Esophagus squamous epithelium (tissue), 5 donors: Measurements from ENCODE around the gene ANKRD13C. TPM values are rescaled to one million over a fixed set of nuclear protein-coding genes. Genes with fewer than 3 reads are reported as not detected.
A peak's percentile ranks its signal among the peaks of the same experiment; 100 is the strongest.

Experiments used
- DNase-seq: peaks from one replicate; lab custom pipeline; 2025; lab: John Stamatoyannopoulos, UW
- H3K27ac ChIP-seq, 4 donors: fragments of 200-600 bp; sonication (generic); one replicate each; pipeline ENCODE4 v1.5.1; 2016 to 2019; ENCODE audit warnings: mild to moderate bottlenecking in 1 of 4
- H3K27me3 ChIP-seq, 4 donors: fragments of 200-600 bp; sonication (generic); 1 replicate in 3 of 4; 2 replicates in 1 of 4; pipeline versions ENCODE4 v1.5.1 to v1.6.0; 2017 to 2021; ENCODE audit warnings: antibody characterized with exemption in 1 of 4
- H3K36me3 ChIP-seq, 3 donors: fragments of 200-600 bp; sonication (generic); one replicate each; pipeline ENCODE4 v1.5.1; 2016 to 2019
- H3K4me1 ChIP-seq, 3 donors: fragments of 200-600 bp; sonication (generic); one replicate each; pipeline ENCODE4 v1.5.1; 2017 to 2019
- H3K4me3 ChIP-seq, 4 donors: fragments of 200-600 bp; sonication (generic); 1 replicate in 3 of 4; 2 replicates in 1 of 4; pipeline ENCODE4 v1.5.1; 2016 to 2019; ENCODE audit warnings: mild to moderate bottlenecking in 2 of 4, moderate library complexity in 1 of 4
- H3K9me3 ChIP-seq, 3 donors: fragments of 200-600 bp; sonication (generic); one replicate each; pipeline ENCODE4 v1.5.1; 2016 to 2019
- POLR2A ChIP-seq, 4 donors: fragments of 450-650 bp; IDR thresholded peaks; one replicate each; pipeline ENCODE4 v1.6.1; 2017; ENCODE audit warnings: antibody characterized with exemption in 4 of 4, mild to moderate bottlenecking in 4 of 4, moderate library complexity in 3 of 4
- WGBS, 2 donors: methylation state at CpG; one replicate each; pipeline ENCODE4 v1.1.5; 2018; 5-methylcytosine and 5-hydroxymethylcytosine counted together
- intact Hi-C: fragments of 100-400 bp; cut with DNase I; formaldehyde crosslinking; loops from one replicate; pipeline ENCODE4 v1.15.0; 2022
- total RNA-seq, 4 donors: library from RNA; depleted of rRNA; stranded (reverse); fragments of >200 nt; gene quantifications; one replicate each; pipeline ENCODE4 v1.1.0, GENCODE V29; 2016
- TF ChIP-seq, protein P1 (sequence below), 6 experiments: fragments of 450-650 bp in 4 of 6; fragments of 200-600 bp in 2 of 6; sonication (generic) in 2 of 6; IDR thresholded peaks; one replicate each; pipeline ENCODE4 v1.5.1; 2016 to 2019; ENCODE audit warnings: antibody characterized with exemption in 6 of 6, mild to moderate bottlenecking in 4 of 6, moderate library complexity in 4 of 6
- donor health status: DM: yes; HTN: yes; CAD: no.

ANKRD13C gene
- total RNA-seq, 4 donors from 2014 or later, result 17.2 to 23.3 (median 17.4) TPM

GRCh38 chr1:70221238-70222121, 133.0 kb downstream of the ANKRD13C start, which contains the start of gene SRSF11:
Gene SRSF11, plus strand, starts transcription at chr1:70221380. Its CDS starts 257 bp downstream, at chr1:70221637.
- Histone ChIP-seq H3K36me3 (peaks cover 0 to 43% (median 0%) of the 10 kb centered on the region in 3 donors), H3K27ac (peak within 1 kb of the TSS; percentile 96 to 99 (median 98)), H3K4me3 (peak within 1 kb of the TSS; percentile 73 to 84 (median 76)), H3K4me1 (peaks cover 0 to 52% (median 29%) of the 10 kb centered on the region in 3 donors), H3K27me3 (no peaks in the 10 kb centered on the region), H3K9me3 (no peaks in the 10 kb centered on the region)
- DNase-seq, result peak; percentile 80
- WGBS, 2 donors, result 0% methylated on average over 51 to 58 of the region's 74 CpGs
- intact Hi-C loops, result no loop called here
- TF ChIP-seq, protein P1, sequence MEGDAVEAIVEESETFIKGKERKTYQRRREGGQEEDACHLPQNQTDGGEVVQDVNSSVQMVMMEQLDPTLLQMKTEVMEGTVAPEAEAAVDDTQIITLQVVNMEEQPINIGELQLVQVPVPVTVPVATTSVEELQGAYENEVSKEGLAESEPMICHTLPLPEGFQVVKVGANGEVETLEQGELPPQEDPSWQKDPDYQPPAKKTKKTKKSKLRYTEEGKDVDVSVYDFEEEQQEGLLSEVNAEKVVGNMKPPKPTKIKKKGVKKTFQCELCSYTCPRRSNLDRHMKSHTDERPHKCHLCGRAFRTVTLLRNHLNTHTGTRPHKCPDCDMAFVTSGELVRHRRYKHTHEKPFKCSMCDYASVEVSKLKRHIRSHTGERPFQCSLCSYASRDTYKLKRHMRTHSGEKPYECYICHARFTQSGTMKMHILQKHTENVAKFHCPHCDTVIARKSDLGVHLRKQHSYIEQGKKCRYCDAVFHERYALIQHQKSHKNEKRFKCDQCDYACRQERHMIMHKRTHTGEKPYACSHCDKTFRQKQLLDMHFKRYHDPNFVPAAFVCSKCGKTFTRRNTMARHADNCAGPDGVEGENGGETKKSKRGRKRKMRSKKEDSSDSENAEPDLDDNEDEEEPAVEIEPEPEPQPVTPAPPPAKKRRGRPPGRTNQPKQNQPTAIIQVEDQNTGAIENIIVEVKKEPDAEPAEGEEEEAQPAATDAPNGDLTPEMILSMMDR (IDR thresholded peaks at IDR 0.05), result peak in 3 of 6 experiments; percentile 12 to 33 (median 18)
- TF ChIP-seq POLR2A (IDR thresholded peaks at IDR 0.05), result peak in 3 of 4 donors; percentile 63 to 89 (median 70)

- TF ChIP-seq, protein P1 (IDR thresholded peaks at IDR 0.05), result no peak
- TF ChIP-seq POLR2A (IDR thresholded peaks at IDR 0.05), result no peak
- H3K4me3 ChIP-seq, result peak overlapping the region; percentile 73 to 84 (median 76)
- intact Hi-C loops, result no loop called here
- H3K9me3 ChIP-seq, result no peaks in the 10 kb centered on the region
- peak overlapping the region; percentile 60 to 98 (median 96) for H3K27ac ChIP-seq
- H3K36me3 ChIP-seq, result peaks cover 0 to 45% (median 0%) of the 10 kb centered on the region in 3 donors
- no peak for DNase-seq
- 24 to 46% methylated on average over 10 to 15 of the region's 17 CpGs for WGBS, 2 donors
- H3K27me3 ChIP-seq, result no peaks in the 10 kb centered on the region
- peaks cover 0 to 45% (median 29%) of the 10 kb centered on the region in 3 donors for H3K4me1 ChIP-seq
These were observed 133.8 kb downstream of the ANKRD13C start for GRCh38 chr1:70220517-70221237.

- 83 to 91% methylated on average over 2 of the region's 2 CpGs for WGBS, 2 donors
- TF ChIP-seq, protein P1 (IDR thresholded peaks at IDR 0.05), result no peak
- no peak for TF ChIP-seq POLR2A (IDR thresholded peaks at IDR 0.05)
- H3K36me3 ChIP-seq, result peaks cover 0 to 45% (median 0%) of the 10 kb centered on the region in 3 donors
- H3K27me3 ChIP-seq, result no peaks in the 10 kb centered on the region
- intact Hi-C loops, result no loop called here
- peak overlapping the region in 1 of 4 donors; percentile 96 for H3K27ac ChIP-seq
- DNase-seq, result no peak
- no peak overlapping the region for H3K4me3 ChIP-seq
- no peaks in the 10 kb centered on the region for H3K9me3 ChIP-seq
- H3K4me1 ChIP-seq, result peaks cover 0 to 40% (median 29%) of the 10 kb centered on the region in 3 donors
These were observed 134.5 kb downstream of the ANKRD13C start for GRCh38 chr1:70220015-70220414.

DNA sequence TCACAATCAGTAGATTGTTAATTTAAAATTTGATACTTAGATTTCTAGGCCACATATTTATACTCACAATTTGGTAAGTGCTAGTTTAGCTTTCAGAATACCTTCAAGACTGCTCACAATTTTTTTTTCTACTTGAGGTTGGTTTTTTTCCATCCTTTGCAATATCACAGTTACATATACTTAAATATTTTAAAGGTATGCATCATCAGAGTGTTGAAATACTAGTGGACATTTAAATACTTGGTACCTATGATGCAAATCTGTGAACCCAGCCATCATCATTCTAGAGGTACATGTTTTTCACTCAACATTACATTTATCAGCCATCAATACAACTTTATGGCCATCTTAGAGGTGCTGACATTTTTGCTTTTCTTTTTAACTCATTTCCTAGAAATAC, 143.0 kb downstream of the ANKRD13C start:
- intact Hi-C loops, result no loop called here
- TF ChIP-seq, protein P1 (IDR thresholded peaks at IDR 0.05), result no peak
- TF ChIP-seq POLR2A (IDR thresholded peaks at IDR 0.05), result no peak

More for the DNA sequence above, 143.0 kb downstream of the ANKRD13C start:
- H3K36me3 ChIP-seq, result peaks cover 0 to 47% (median 3%) of the 10 kb centered on the region in 3 donors
- no peaks in the 10 kb centered on the region for H3K27me3 ChIP-seq
- H3K4me1 ChIP-seq, result peaks cover 5 to 65% (median 19%) of the 10 kb centered on the region in 3 donors
- no peak overlapping the region for H3K4me3 ChIP-seq
- H3K27ac ChIP-seq, result no peak overlapping the region
- no peaks in the 10 kb centered on the region for H3K9me3 ChIP-seq
- DNase-seq, result no peak
